GM18505 (cell line): ENCODE data around the gene BAIAP3.

Experiments used
- ATAC-seq: cut with Tn5 transposase; IDR thresholded peaks from one replicate; pipeline ENCODE4 v1.9.1; 2021; ENCODE audit not compliant: unreplicated experiment
- POLR2A ChIP-seq: IDR thresholded peaks from 4 replicates; pipeline ENCODE4 v1.6.1; 2011; ENCODE audit warnings: borderline replicate concordance; ENCODE audit not compliant: insufficient read depth, insufficient read length; ENCODE audit errors: extremely low read depth

Gene BAIAP3

GRCh38 chr16:1377406-1378010 is 44.1 kb downstream of the BAIAP3 start:
- no peak for TF ChIP-seq POLR2A
- ATAC-seq, result no peak

GRCh38 chr16:1378087-1378803 is 44.8 kb downstream of the BAIAP3 start:
- no peak for TF ChIP-seq POLR2A
- ATAC-seq, result no peak

- no peak for TF ChIP-seq POLR2A
- ATAC-seq, result peak; percentile 41
Observed at GRCh38 chr16:1378804-1379303, 45.4 kb downstream of the BAIAP3 start.

- peak; percentile 51 for ATAC-seq
- TF ChIP-seq POLR2A, result peak; percentile 62
Observed at GRCh38 chr16:1379304-1380076, 46.0 kb downstream of the BAIAP3 start.

- no peak for ATAC-seq
- no peak for TF ChIP-seq POLR2A
Observed at GRCh38 chr16:1380195-1380594, 46.8 kb downstream of the BAIAP3 start.

- no peak for TF ChIP-seq POLR2A
- ATAC-seq, result no peak
Observed at GRCh38 chr16:1381612-1382406, 48.4 kb downstream of the BAIAP3 start.

GRCh38 chr16:1383556-1383955 is 50.1 kb downstream of the BAIAP3 start:
- ATAC-seq, result no peak
- TF ChIP-seq POLR2A, result no peak

GRCh38 chr16:1385232-1385631 is 51.8 kb downstream of the BAIAP3 start:
- no peak for ATAC-seq
- TF ChIP-seq POLR2A, result no peak

GRCh38 chr16:1387331-1387730 is 53.9 kb downstream of the BAIAP3 start:
- no peak for TF ChIP-seq POLR2A
- ATAC-seq, result no peak

GRCh38 chr16:1389762-1390161 is 56.3 kb downstream of the BAIAP3 start:
- no peak for TF ChIP-seq POLR2A
- no peak for ATAC-seq

- ATAC-seq, result no peak
- TF ChIP-seq POLR2A, result no peak
Observed at GRCh38 chr16:1390239-1390779, 56.9 kb downstream of the BAIAP3 start.

- no peak for ATAC-seq
- no peak for TF ChIP-seq POLR2A
Observed at GRCh38 chr16:1392826-1393225, 59.4 kb downstream of the BAIAP3 start.
